Ureter (tissue), 1 donor: ENCODE measurements around the gene MAP1LC3A. TPM values are rescaled to one million over a fixed set of nuclear protein-coding genes. Genes with fewer than 3 reads are reported as not detected.
"Not testable (repeated sequence)": the region's sequence is repeated elsewhere in the genome, so short reads cannot be mapped to it uniquely, and the experiment has no call there.

Source experiments
- DNase-seq: peaks from one replicate; pipeline ENCODE4 v3.0.0-alpha.2; 2020; ENCODE audit warnings: low spot score
- total RNA-seq: library from RNA; stranded (reverse); gene quantifications from one replicate; pipeline ENCODE4 v1.2.4, GENCODE V29; 2023
- donor health status: DM: yes; HTN: yes; CAD: no.

MAP1LC3A gene
- 36.2 TPM for total RNA-seq

GRCh38 chr20:34558320-34559218 is at the start of gene MAP1LC3A:
MAP1LC3A (plus strand) TSS chr20:34558718; CDS start chr20:34558869, 151 bp downstream.
- DNase-seq, result peak; percentile 93

DNA sequence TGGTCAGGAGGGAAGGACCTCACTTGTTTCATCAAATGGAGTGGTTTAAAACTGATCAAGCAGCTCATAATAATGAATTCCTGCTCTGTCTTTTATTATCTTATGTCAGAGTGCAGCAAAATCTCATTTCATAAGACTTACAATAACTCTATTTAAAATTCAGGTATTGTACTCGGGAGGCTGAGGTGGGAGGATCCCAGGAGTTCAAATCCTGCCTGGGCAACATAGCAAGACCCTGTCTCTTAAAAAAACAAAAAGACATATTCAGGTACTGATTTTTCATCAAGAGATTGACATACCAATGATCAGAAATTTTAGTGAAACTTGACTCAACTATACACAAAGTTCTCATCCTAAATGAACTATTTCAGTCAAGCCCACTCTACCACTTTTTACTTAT is 47.9 kb upstream of the MAP1LC3A start:
- DNase-seq, result no peak

DNA sequence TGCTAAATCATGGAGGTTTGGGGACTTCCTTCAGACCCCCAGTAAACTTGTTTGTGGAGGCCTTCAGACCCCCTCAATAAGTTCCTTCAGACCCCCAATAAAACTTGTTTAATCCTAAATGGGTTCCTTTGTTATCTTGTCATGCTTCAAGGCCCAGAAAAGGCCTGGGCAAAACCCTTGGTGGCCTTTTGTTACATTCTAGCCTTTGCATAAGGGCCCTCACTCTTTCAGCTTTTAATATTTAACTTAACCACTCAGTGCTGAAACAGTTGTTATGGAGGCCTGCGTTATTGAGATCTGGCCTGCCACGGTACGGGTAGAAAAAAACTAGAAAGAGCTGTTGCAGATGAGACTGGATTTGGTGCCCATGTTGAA is 46.6 kb upstream of the MAP1LC3A start:
- no peak for DNase-seq

DNA sequence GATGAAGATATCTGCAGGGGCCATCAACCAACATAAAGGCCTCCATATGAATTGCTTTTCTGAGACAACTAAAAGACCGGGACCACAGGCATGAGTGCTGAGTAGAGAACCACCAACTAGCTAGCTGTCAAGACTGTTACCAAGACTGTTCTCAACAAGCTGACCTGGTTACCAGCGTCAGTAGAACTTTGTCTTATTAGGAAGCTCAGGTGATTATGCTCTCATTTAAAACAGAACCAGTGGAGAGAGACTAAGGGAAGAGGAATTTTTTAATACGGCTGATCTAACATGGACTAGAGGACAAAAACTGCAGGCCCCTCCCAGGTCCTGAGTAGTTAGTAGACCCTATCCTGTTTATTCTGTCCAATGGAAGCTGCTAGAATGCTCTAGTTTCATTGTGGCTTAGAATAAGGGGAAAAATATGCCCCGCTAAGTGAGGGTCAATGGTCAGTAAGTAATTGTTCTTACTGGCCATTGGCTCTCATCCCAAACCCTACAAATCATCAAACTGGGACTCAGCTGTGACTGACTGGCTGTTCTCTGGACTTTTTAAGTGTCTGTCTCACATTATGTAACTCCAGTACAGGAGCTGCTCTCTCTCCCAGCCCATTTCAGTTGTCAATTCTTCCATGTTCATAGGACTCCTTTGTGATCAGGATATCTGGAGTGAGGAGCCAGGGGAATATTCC is 46.1 kb upstream of the MAP1LC3A start:
- DNase-seq, result no peak

DNA sequence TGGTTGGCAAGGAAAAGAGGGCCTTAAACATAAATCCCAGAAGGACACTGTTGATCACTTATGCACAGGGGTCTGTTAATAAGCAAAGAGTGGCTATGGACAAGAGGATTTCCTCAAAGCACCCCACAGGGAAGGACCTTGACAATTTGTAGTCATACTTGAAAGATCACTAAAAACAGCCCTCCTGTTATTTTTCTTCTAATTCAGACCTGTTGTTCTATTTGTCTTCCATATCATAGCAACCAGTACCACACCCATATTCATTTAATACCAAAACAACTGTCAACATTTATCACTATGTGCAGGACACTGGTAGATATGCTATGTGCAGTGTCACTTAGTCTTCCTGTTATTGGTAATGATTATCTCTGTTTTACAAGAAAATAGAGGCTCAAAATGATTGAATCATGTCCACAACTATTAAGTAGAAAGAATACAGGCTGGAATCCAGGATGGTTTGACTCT is 45.5 kb upstream of the MAP1LC3A start:
- no peak for DNase-seq

GRCh38 chr20:34514034-34514433 is 44.5 kb upstream of the MAP1LC3A start:
- not testable (repeated sequence) for DNase-seq

DNA sequence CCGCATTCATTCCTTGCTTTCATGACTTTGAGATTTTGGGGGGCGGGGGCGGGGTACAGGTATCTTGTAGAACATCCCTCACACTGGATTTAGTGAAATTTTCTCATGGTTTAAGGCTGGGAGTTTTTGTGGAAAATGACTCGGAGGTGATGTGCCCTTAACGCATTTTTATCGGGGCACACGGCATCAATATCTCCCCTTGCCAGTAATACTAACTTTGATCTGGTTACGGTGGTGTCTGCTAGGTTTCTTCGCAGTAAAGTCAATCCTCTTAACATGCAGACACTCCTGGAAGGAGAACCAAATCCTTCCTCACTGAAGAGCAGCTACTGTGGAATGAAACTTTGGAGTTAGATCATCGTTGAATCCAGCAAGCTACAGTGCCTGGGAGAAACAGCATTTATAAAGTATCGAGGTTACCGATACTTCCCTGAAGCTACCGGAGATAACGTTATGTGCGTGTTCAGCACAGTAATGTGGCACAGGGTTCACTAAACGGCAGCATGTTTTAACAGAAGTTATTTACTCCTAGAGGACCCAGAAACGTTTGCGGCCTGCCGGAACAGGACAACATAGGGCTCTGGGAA is 43.5 kb upstream of the MAP1LC3A start:
- no peak for DNase-seq

- peak; percentile 58 for DNase-seq
These were observed 42.9 kb upstream of the MAP1LC3A start for GRCh38 chr20:34515484-34516246.

DNA sequence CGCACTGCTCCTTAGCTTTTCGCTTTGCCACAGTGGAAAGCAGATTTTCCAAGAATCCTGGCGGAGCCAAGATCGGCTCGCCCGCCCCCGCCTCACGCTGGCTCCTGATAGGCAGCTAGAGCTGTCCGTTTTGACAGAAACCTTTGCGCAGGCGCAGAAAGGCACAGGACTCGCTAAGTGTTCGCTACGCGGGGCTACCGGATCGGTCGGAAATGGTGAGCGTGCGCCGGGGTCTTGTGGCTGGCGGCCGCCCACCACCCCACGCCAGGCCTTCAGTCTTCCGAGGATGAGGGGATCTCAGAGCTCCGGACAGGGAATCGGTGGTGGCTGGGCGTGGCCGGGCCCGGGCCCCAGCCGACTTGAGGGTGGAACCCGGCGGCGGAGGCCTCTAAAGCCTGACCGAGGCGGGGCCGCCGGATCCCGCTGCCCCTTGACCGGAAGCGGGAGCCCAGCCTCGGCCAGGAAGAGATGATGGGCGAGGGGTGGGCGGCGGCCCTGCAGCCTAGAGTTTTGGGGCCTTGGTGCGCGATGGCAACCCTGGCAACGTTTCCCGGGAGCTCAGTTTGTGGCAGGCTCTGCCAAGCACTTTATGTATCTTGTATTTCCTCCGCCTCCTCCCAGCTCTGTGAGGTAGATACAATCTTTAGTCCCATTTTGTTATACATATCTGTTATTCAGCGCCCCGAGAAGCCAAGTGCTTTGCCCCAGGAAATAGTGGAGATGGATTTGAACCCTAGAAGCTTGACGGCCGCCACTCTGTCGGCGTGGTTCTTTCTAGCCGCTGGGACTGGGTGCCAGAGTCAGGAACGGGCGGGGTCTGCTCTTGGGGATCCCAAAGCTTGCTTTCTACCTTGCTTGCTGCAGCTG is 42.0 kb upstream of the MAP1LC3A start, which contains the start of gene DYNLRB1:
TSS of gene DYNLRB1 (plus strand) at position 176 of the 867 bp plus-strand sequence. CDS start at position 213, 37 bp downstream.
- DNase-seq, result peak; percentile 98

DNA sequence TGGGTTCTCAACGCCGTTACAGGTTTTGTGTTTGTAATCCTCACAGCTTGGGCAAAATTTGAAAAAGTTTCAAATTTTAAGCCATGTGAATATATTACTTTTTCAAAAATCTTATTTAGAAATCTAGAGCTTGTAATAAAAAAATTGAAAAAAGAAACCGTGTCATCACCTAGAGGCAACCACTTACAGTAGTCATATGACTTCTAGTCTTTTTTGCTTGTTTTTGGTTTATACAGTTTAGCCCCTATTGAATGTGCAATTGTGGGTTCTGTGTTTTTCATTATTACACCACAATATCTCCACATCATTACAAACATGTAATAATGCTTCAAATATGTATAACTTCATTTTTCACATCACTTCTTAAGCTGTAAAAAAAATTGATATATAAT is 41.4 kb upstream of the MAP1LC3A start:
- no peak for DNase-seq

GRCh38 chr20:34518863-34519262 is 39.7 kb upstream of the MAP1LC3A start:
- not testable (repeated sequence) for DNase-seq

- DNase-seq, result not testable (repeated sequence)
These were observed 38.7 kb upstream of the MAP1LC3A start for GRCh38 chr20:34519841-34520240.

GRCh38 chr20:34522969-34523871 is 35.3 kb upstream of the MAP1LC3A start:
- peak; percentile 44 for DNase-seq

GRCh38 chr20:34524426-34524825 is 34.1 kb upstream of the MAP1LC3A start:
- peak; percentile 29 for DNase-seq

GRCh38 chr20:34525342-34525708 is 33.2 kb upstream of the MAP1LC3A start:
- DNase-seq, result peak; percentile 27

- peak; percentile 93 for DNase-seq
These were observed 32.7 kb upstream of the MAP1LC3A start for GRCh38 chr20:34525709-34526416.

DNA sequence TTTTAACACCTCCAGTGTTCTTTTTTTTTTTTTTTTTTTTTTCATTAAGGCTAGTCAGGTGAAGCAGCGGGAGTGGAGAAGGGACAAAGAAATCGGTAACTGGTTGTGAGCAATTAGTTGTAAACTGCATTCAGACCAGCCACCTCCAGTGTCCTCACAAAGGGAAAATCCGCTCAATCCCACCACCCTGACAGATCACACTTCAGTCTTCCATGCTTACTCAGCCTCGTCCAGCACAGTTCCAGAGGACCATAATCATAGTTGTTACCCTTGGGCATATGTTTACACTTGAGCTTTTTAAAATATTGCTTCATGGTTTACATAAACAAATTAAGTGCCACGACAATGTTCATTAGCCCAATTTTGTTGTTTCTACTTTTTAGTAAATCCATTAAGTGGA is 32.1 kb upstream of the MAP1LC3A start:
- DNase-seq, result no peak

DNA sequence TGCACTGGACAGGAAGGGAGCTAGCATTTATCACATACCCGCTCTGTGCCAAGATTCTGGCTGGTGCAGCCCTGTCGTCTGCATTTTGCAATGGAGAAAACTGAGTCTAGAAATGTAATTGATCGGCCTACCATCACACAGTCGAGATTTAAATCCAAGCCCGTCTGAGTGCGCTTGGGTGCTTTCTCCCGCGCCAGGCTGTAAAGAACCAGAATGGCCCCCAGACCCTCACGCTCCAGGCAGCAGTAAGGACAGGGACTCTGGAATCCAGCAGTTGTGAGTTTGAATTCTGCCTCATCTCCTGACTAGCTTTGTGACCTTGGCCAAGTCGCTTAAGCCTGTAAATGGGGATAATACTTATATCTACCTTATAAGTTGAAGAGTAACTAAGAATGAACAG is 31.5 kb upstream of the MAP1LC3A start:
- DNase-seq, result no peak

- no peak for DNase-seq
These were observed 29.6 kb upstream of the MAP1LC3A start for GRCh38 chr20:34528921-34529297.
